ENCODE results near the gene NXPE3. TPM values are rescaled to one million over a fixed set of nuclear protein-coding genes. Genes with fewer than 3 reads are reported as not detected.

Gene NXPE3
- total RNA-seq, 2 experiments from 2014 or later: 20.9 to 21.6 TPM

GRCh38 chr3:101848326-101848725 lies 69.3 kb downstream of the NXPE3 start:
- no peaks in the 10 kb centered on the region for H3K9me3 Mint-ChIP-seq

GRCh38 chr3:101848754-101849713 lies 70.0 kb downstream of the NXPE3 start, which contains the start of gene NFKBIZ:
NFKBIZ (plus strand) TSS chr3:101849514; CDS start chr3:101849629, 115 bp downstream.
- ATAC-seq (peak; percentile 80), DNase-seq (peak; percentile 96)
- H3K27ac Mint-ChIP-seq: peak within 1 kb of the TSS; percentile 96
- intact Hi-C loops (cut with micrococcal nuclease): no loop called here
- no peaks in the 10 kb centered on the region for H3K27me3 Mint-ChIP-seq
- ChIA-PET POLR2A (interaction anchor here (0.5 to 10.2 kb wide), 37 partner anchors 8 to 381 kb away, joined by 3 to 151 read pairs (median 4); partner anchors contain the start of genes NXPE3, PCNP, RPL24 and ZBTB11), CTCF (interaction anchor here (0.8 to 3.3 kb wide), 13 partner anchors 13 to 380 kb away, joined by 3 to 11 read pairs (median 4); no protein-coding TSS in a partner anchor)
- H3K4me1 Mint-ChIP-seq (ENCODE audit: low read depth): peaks cover 43% of the 10 kb centered on the region
- H3K9me3 Mint-ChIP-seq: no peaks in the 10 kb centered on the region
- no peak for TF ChIP-seq CTCF (IDR thresholded peaks at IDR 0.05)
- peaks cover 41% of the 10 kb centered on the region for H3K36me3 Mint-ChIP-seq (ENCODE audit: low read depth)
- peak within 1 kb of the TSS; percentile 87 for H3K4me3 Mint-ChIP-seq

More at GRCh38 chr3:101848326-101848725, 69.3 kb downstream of the NXPE3 start:
- ChIA-PET POLR2A (interaction anchor here (0.5 to 10.2 kb wide), 8 partner anchors 9 to 309 kb away, joined by 3 to 151 read pairs (median 12); no protein-coding TSS in a partner anchor), CTCF (interaction anchor here (1.1 to 3.3 kb wide), 5 partner anchors 13 to 377 kb away, joined by 3 to 11 read pairs (median 9); no protein-coding TSS in a partner anchor)
- Mint-ChIP-seq H3K4me3 (peak overlapping the region; percentile 87), H3K27ac (peak overlapping the region; percentile 84), H3K27me3 (no peaks in the 10 kb centered on the region), H3K36me3 (ENCODE audit: low read depth) (peaks cover 33% of the 10 kb centered on the region), H3K4me1 (ENCODE audit: low read depth) (peaks cover 36% of the 10 kb centered on the region)
- TF ChIP-seq CTCF (IDR thresholded peaks at IDR 0.05): no peak
- intact Hi-C loops (cut with micrococcal nuclease): no loop called here
- DNase-seq (no peak), ATAC-seq (no peak)

GRCh38 chr3:101849714-101850245 lies 70.8 kb downstream of the NXPE3 start:
- TF ChIP-seq CTCF (IDR thresholded peaks at IDR 0.05): no peak
- DNase-seq: peak; percentile 60
- peak; percentile 19 for ATAC-seq
- H3K36me3 Mint-ChIP-seq (ENCODE audit: low read depth): peaks cover 48% of the 10 kb centered on the region
- no peaks in the 10 kb centered on the region for H3K27me3 Mint-ChIP-seq
- peaks cover 50% of the 10 kb centered on the region for H3K4me1 Mint-ChIP-seq (ENCODE audit: low read depth)
- H3K27ac Mint-ChIP-seq: peak overlapping the region; percentile 96
- intact Hi-C loops (cut with micrococcal nuclease): loop anchor here (1.0 to 10.0 kb wide), 7 partner anchors 22 to 375 kb away; partner anchors contain the start of gene RPL24
- POLR2A ChIA-PET: interaction anchor here (0.7 to 10.2 kb wide), 36 partner anchors 9 to 380 kb away, joined by 3 to 151 read pairs (median 4); partner anchors contain the start of genes NXPE3, PCNP, RPL24 and ZBTB11
- H3K4me3 Mint-ChIP-seq: peak overlapping the region; percentile 87
- no peaks in the 10 kb centered on the region for H3K9me3 Mint-ChIP-seq
- CTCF ChIA-PET: interaction anchor here (0.8 to 3.3 kb wide), 11 partner anchors 14 to 380 kb away, joined by 3 to 11 read pairs (median 4); no protein-coding TSS in a partner anchor

GRCh38 chr3:101850246-101851051 lies 71.4 kb downstream of the NXPE3 start:
- no peaks in the 10 kb centered on the region for H3K27me3 Mint-ChIP-seq
- intact Hi-C loops (cut with micrococcal nuclease): loop anchor here (1.0 to 10.0 kb wide), 7 partner anchors 23 to 374 kb away; partner anchors contain the start of gene RPL24
- ChIA-PET CTCF (interaction anchor here (1.1 to 3.3 kb wide), 12 partner anchors 11 to 379 kb away, joined by 3 to 19 read pairs (median 6); no protein-coding TSS in a partner anchor), POLR2A (interaction anchor here (0.7 to 10.2 kb wide), 31 partner anchors 8 to 276 kb away, joined by 3 to 151 read pairs (median 5); partner anchors contain the start of genes PCNP and RPL24)
- TF ChIP-seq CTCF (IDR thresholded peaks at IDR 0.05): no peak
- ATAC-seq: peak; percentile 42
- DNase-seq: peak; percentile 83
- no peaks in the 10 kb centered on the region for H3K9me3 Mint-ChIP-seq
- H3K27ac Mint-ChIP-seq: peak overlapping the region; percentile 96
- peaks cover 55% of the 10 kb centered on the region for H3K36me3 Mint-ChIP-seq (ENCODE audit: low read depth)
- peaks cover 57% of the 10 kb centered on the region for H3K4me1 Mint-ChIP-seq (ENCODE audit: low read depth)
- peak overlapping the region; percentile 87 for H3K4me3 Mint-ChIP-seq
